ENCODE results near the gene MAMLD1. TPM values are rescaled to one million over a fixed set of nuclear protein-coding genes. Genes with fewer than 3 reads are reported as not detected.
A peak's percentile ranks its signal among the peaks of the same experiment; 100 is the strongest.

Gene MAMLD1
- total RNA-seq, 1 donor from 2014 or later = 7.0 TPM

DNA sequence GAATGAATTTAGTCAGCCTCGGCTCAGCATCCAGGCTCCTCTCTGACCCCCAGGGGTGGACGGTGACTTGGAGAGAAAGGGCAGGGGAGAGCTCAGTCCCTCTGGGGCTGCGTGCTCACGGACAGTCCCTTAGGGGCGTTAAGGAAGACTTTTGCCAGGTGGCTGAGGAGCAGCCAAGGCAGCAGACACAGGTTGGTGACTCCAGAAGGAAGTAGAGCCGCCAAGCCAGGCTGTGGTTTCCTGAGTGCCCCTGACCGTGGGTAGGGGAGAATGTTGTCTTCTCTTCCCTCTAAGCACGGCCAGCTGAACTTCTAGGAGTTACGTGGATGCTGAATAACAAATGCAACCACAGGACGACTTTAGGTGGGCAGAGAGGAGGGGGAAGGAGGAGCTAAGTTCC is 114.3 kb downstream of the MAMLD1 start:
- no peak overlapping the region for H3K4me3 Mint-ChIP-seq
- no peak for DNase-seq (ENCODE audit: extremely low spot score, unreplicated experiment)
- H3K9me3 Mint-ChIP-seq = no peaks in the 10 kb centered on the region
- no peaks in the 10 kb centered on the region for H3K4me1 Mint-ChIP-seq (ENCODE audit: unreplicated experiment)
- no peaks in the 10 kb centered on the region for H3K27me3 Mint-ChIP-seq
- H3K27ac Mint-ChIP-seq = no peak overlapping the region
- no peaks in the 10 kb centered on the region for H3K36me3 Mint-ChIP-seq
- TF ChIP-seq, protein P1, sequence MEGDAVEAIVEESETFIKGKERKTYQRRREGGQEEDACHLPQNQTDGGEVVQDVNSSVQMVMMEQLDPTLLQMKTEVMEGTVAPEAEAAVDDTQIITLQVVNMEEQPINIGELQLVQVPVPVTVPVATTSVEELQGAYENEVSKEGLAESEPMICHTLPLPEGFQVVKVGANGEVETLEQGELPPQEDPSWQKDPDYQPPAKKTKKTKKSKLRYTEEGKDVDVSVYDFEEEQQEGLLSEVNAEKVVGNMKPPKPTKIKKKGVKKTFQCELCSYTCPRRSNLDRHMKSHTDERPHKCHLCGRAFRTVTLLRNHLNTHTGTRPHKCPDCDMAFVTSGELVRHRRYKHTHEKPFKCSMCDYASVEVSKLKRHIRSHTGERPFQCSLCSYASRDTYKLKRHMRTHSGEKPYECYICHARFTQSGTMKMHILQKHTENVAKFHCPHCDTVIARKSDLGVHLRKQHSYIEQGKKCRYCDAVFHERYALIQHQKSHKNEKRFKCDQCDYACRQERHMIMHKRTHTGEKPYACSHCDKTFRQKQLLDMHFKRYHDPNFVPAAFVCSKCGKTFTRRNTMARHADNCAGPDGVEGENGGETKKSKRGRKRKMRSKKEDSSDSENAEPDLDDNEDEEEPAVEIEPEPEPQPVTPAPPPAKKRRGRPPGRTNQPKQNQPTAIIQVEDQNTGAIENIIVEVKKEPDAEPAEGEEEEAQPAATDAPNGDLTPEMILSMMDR (conservative IDR thresholded peaks at IDR 0.05) = no peak

DNA sequence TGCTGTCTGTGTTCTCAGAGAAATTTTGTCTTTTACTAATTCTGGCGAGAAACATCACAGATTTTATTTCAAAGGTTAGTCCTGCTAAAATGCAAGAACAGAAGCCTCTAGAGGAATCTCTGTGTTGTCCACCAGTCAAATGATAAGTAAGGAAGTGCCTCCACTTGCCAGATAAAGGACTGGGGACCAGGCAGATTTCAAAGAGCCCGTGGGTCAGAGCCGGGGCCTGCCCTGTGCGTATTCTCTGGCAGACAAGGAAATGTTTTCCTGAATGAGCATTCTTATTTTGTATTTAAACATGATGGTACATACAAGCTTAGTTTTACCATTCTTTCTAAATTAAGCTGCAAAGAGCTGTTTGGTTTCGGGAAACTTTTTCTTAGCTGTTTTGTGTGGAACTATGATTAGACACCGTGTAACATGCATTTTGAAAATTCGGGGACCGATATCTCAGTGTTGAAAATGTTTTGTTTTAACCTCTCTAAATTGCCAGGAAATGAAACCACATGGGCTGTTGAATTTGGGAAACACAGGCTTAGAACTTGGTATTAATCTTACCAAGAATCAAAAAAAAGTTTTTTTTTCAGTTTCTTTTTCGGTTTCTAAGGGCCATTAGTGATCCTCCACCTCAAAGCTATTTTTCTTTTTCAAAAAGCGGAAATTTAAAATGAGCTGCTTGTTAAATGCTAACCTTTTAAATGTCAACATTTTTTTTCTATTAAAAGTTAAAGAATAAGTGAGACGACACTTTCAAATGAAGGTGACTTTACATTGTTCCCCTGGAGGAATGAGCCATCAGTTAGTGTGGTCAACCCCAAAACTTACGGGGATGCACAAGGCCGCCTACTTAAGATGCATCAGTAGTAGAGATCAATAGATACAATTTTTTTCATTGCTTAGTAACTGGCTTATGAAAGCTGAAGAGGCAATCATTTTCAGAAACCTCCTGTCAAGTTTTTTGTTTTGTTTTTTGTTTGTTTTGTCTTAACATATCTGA is 115.7 kb downstream of the MAMLD1 start:
- no peak overlapping the region for H3K4me3 Mint-ChIP-seq
- no peak for DNase-seq (ENCODE audit: extremely low spot score, unreplicated experiment)
- no peaks in the 10 kb centered on the region for H3K36me3 Mint-ChIP-seq
- no peaks in the 10 kb centered on the region for H3K9me3 Mint-ChIP-seq
- H3K27me3 Mint-ChIP-seq = no peaks in the 10 kb centered on the region
- H3K27ac Mint-ChIP-seq = no peak overlapping the region
- no peaks in the 10 kb centered on the region for H3K4me1 Mint-ChIP-seq (ENCODE audit: unreplicated experiment)
- TF ChIP-seq, protein P1 (conservative IDR thresholded peaks at IDR 0.05) = no peak

DNA sequence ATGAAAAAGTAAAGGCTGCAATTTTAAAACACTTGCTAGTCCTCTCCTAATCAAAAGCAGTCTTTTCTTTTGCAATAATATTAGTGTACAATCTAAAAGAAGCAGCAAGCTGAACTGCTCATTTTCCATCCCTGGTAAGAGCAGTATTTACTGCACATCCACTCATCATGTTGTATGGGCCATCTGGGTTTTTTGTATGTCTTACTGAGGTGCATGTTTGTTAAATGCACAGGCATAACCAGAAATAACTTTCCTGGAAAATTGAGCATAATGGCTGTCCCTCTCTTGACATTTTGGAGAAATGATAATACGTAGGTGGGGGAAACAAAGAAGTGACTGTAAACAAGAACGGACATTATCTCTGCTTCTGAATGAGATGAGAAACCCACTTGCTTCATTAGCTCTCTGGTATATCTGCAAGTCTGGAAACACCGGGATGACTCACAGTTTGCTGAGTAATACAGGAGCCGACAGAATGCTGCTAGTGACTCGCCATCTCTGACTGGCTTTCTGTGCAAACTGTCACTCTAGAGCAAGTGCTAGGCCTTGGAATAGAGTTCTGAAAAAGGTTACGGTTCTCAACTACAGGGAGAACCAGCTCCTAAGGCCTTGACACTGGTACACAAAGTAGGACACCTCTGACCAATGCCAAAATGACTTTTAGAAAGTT is 119.6 kb downstream of the MAMLD1 start:
- Mint-ChIP-seq H3K36me3 (no peaks in the 10 kb centered on the region), H3K27me3 (no peaks in the 10 kb centered on the region), H3K4me1 (ENCODE audit: unreplicated experiment) (no peaks in the 10 kb centered on the region), H3K9me3 (no peaks in the 10 kb centered on the region), H3K27ac (no peak overlapping the region), H3K4me3 (no peak overlapping the region)
- DNase-seq (ENCODE audit: extremely low spot score, unreplicated experiment) = no peak
- TF ChIP-seq, protein P1 (conservative IDR thresholded peaks at IDR 0.05) = no peak

DNA sequence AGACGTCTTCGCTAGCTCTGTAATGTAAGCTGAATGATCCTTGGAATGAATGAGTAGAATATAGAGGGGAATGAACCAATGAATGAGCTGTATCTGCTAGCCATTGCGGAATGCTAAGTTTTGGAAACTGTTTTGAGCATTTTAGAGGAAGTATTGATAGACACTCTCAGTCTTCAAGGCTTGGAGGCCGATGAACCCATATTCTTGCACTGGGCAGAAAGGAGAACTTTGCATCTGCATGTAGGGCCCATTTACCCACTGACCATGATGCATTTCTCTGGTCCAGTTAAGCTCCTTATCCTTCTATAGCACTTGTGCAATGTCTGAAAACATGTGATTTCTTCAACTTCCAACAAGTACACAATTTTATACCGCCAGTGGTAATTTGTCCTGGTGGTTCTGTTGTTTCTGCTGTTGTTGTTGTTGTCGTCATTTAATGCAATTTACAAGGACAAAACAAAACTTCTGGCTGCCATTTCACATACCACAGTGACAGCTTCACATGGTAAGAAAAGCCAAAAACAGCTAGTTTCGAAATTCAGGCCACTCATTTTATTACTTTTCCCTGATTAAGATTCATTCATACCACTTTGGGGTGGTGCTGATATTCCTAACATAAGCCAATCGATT is 120.4 kb downstream of the MAMLD1 start:
- Mint-ChIP-seq H3K9me3 (no peaks in the 10 kb centered on the region), H3K4me1 (ENCODE audit: unreplicated experiment) (no peaks in the 10 kb centered on the region), H3K36me3 (no peaks in the 10 kb centered on the region), H3K27ac (no peak overlapping the region), H3K27me3 (no peaks in the 10 kb centered on the region), H3K4me3 (no peak overlapping the region)
- no peak for DNase-seq (ENCODE audit: extremely low spot score, unreplicated experiment)
- TF ChIP-seq, protein P1 (conservative IDR thresholded peaks at IDR 0.05) = no peak

DNA sequence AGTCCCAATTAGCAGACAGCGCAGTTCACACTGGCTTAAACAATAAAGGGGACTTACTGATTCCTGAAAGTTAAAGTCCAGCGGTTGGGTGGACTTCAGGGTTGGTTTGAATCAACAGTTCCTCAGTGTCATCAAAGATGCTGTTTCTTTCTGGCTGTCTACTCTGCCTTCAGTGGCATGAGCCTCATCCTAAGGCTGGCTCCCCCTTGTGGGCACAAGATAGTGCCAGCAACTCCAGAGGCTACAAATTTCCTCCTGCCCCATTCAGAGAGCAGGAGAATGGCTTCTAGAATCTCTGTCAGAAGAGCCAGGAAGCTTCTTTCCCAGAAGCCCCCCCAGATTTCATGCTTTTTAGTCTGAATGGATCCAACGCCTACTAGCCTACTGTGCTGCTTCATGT is 122.9 kb downstream of the MAMLD1 start:
- Mint-ChIP-seq H3K9me3 (no peaks in the 10 kb centered on the region), H3K27me3 (no peaks in the 10 kb centered on the region), H3K4me1 (ENCODE audit: unreplicated experiment) (no peaks in the 10 kb centered on the region), H3K36me3 (no peaks in the 10 kb centered on the region), H3K27ac (no peak overlapping the region), H3K4me3 (no peak overlapping the region)
- no peak for DNase-seq (ENCODE audit: extremely low spot score, unreplicated experiment)
- TF ChIP-seq, protein P1 (conservative IDR thresholded peaks at IDR 0.05) = peak; percentile 72

Measured in type B pancreatic cell (in vitro differentiated cells).